Erythroblast (primary cell): ENCODE results near the gene PPIAL4G.
"Not testable (repeated sequence)": the region's sequence is repeated elsewhere in the genome, so short reads cannot be mapped to it uniquely, and the experiment has no call there.

Experiments used
- DNase-seq, 2 experiments: peaks; one replicate each; lab custom pipeline; 2025; lab: John Stamatoyannopoulos, UW
- GATA1 ChIP-seq: IDR thresholded peaks from 2 replicates; pipeline ENCODE4 v1.6.1; 2011; ENCODE audit warnings: low read depth, mild to moderate bottlenecking, control low read depth, low read length, moderate library complexity
- POLR2A ChIP-seq: IDR thresholded peaks from 2 replicates; pipeline ENCODE4 v1.6.1; 2011; ENCODE audit warnings: mild to moderate bottlenecking, low read length

Gene PPIAL4G

GRCh38 chr1:148435406-148435805 lies 47.7 kb downstream of the PPIAL4G start:
- no peak for DNase-seq
- TF ChIP-seq POLR2A (no peak), GATA1 (no peak)

- no peak for DNase-seq
- TF ChIP-seq POLR2A (no peak), GATA1 (no peak)
These were observed 48.3 kb downstream of the PPIAL4G start for GRCh38 chr1:148434832-148435231.

GRCh38 chr1:148432916-148433317 lies 50.2 kb downstream of the PPIAL4G start:
- DNase-seq, result not testable (repeated sequence)
